GM18499 (cell line): ENCODE data around the gene UMAD1.

ENCODE experiments used
- ATAC-seq: cut with Tn5 transposase; IDR thresholded peaks from one replicate; pipeline ENCODE4 v1.9.1; 2021; ENCODE audit warnings: moderate number of reproducible peaks; ENCODE audit not compliant: insufficient read depth, unreplicated experiment

The UMAD1 gene

DNA sequence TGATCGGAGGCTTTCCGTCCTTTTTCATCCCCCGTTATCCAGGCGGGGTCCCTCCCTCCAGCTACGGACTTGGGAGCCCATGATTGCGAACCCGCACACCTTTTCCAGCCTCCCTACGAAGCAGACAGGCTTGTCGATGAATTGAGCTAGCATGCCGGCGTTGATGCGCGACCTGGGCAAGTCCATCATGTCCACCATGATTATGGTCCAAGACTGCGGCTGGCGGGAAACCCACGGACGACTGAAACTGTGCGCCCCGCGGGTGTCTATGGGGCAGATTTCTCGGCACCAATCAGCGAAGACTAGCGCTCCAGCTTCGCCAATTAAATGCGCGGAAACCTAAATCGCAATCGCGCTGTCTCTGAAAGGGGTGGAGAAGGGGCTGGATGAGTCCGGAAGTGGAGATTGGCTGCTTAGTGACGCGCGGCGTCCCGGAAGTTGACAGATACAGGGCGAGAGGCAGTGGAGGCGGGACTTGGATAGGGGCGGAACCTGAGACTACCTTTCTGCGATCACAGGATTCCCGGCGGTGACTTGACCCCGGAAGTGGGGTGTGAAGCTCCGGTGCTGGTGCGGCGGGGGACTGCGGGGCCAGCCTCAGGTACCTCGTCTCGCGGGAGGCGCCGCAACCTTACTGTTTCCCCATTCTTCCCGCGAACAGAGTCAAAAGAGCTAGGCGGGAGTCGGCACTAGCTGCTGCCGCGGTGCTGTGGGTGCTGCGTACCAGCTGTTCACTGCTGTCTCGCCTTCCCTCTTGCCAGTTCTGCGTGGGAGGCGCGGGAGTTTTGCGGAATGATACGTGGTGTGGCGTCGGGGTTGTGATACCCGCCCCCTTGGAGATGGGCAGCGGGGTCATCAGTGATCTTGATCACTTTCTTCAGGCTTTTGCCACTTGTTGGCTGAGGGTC is at the start of gene UMAD1:
Gene UMAD1, plus strand, starts transcription at position 532 of the 908 bp plus-strand sequence. CDS start 32,620 bp downstream, outside the sequence.
- peak; percentile 95 for ATAC-seq

DNA sequence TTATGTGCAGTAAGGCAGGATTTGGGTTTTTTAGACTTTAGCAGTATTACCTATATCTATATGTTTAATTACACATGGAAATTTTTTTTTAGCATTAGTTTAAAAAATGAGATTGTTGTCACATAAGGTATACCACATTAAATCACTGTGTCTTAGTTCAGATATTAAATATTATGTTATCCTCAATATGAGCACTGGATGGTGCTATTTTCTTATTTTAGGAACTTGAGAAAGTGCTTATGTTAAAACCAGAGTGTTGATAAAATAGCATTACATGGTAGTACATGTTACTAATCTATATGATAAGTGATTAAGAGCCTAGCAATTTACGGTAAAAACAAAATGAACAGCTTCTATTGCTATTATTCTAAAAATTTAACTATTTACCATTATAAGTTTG is 45.1 kb upstream of the UMAD1 start:
- ATAC-seq, result no peak

DNA sequence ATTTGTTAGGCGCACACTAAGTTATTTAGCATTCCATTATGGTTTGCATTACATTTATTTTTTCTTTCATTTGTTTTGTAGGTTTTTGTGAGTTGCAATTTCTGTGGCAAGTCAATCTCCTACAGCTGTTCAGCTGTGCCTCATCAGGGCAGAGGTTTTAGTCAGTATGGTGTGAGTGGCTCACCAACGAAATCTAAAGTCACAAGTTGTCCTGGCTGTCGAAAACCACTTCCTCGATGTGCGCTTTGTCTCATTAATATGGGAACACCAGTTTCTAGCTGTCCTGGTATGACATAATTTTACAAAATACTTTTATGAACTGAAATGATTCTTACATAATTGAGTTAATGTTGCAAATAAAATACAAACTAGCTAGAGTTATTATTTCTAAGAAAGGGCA is 44.4 kb upstream of the UMAD1 start:
- no peak for ATAC-seq

DNA sequence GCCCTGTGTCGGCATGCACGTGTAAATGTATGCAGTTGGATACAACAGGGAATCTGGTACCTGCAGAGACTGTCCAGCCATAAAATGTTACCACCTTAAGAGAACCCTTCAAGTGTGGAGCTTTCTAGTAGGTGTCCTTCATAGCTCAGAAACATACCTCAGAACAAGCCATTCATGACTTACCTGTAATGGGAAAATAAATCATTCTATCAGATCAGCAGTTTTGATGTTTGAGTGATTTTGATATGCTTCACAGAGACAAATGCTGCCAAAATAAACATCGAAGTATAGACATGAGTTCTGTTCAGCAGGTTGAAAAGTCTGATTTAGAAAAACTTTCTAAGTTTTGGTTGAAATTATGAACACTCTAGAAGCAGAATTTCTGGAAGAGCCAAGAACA is 33.5 kb upstream of the UMAD1 start:
- no peak for ATAC-seq

DNA sequence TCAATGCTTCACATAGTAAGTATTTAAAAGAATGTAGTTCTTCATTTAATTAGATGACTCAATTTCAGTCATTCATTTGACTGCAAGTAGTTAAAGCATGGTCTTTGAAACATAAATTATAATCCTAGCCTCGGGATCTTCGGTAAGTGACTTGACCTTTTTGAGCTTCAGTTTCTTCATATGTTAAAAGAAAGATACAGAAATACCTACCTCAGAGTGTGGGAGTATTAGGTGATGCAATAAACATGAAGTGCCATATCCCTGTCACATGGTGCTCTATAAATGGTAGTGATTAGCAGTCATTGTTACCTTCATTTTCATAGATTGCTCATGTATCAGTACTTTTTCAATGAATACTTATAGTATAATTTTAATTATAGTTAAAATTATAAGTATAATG is 31.2 kb upstream of the UMAD1 start:
- ATAC-seq, result no peak

DNA sequence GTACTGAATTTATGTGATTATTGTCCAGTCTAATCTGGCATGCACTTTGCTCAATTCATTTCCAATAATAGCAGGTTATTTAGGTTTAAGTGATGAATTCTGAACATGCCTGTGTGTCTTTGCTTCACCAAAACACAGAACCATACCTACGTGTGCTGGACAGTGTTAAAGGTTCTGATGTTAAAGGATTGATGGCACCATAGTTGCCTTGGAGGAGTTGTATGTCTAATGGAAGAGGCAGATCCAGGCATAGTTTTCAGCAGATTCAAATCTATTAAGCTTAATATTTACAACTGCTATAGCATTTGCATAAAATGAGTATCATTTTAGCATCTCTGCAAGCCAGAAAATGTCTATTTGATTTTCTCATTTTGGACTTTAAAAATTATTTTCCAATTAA is 28.0 kb upstream of the UMAD1 start:
- ATAC-seq, result no peak

DNA sequence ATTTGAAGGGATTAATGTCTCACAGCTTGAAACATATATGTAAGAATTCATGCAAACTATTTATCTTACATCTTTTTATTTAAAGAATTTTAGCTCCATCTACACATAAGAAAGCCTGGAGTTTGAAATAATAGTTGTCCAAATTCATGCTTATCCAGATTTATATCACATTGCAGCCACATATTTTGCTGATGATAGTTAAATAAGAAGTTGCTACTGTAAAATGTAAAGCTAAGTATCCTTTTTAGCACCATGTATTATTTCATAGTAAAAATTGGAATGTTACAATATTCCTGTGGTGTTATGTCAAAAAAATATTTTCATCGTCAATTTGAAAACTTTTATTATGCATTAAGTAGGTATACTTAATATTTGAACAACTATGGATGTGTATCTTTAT is 27.3 kb upstream of the UMAD1 start:
- no peak for ATAC-seq

DNA sequence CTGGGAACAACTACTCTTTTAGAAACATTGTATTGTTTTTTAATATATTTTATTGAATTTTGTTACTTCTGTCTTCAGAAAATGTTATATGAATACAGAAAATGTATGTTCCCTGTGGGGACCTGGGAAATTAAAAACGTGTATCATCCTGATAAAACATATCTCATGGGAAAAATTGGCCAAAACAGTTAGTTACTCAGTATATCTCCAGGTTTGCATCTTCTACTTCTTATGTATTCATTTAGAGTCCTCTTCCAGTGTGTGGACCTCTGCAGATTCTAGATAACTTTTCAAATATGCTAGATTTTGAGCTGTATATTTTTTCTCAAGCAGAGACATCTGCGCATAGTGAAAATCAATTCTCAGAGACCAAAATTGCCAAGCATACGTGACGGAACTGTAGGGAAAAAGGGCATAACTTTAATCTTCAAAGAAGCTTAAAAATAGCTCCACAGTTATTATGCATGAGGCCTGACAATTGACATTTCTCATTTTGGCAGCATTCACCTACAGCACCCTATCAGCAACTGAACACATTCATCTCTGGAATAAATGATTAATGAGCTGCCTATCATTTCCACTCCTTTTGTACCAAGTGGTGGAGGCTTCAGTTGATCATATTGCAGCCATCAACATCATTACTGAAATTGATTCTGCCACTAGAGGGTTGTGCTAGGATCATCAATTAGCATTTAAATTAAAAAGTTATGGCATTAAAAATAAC is 26.4 kb upstream of the UMAD1 start:
- no peak for ATAC-seq

DNA sequence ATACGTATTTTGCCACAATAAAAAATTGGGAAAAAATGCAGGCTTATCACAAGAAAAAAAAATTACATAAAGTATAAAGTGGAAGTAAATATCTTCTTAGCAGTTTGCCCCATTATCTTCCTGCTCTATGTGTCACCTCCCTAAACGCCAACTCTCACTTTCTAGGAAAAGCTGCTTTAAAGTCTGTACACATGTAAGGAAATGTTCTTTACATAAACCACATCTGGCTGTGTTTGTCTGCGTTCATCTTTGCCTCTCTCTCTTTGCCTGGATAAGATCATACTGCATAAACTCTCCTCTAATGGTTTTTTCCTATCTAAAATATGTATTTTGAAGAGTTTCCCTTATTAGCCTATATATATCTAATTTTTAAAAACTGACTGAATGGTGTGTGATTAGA is 23.0 kb upstream of the UMAD1 start:
- no peak for ATAC-seq

DNA sequence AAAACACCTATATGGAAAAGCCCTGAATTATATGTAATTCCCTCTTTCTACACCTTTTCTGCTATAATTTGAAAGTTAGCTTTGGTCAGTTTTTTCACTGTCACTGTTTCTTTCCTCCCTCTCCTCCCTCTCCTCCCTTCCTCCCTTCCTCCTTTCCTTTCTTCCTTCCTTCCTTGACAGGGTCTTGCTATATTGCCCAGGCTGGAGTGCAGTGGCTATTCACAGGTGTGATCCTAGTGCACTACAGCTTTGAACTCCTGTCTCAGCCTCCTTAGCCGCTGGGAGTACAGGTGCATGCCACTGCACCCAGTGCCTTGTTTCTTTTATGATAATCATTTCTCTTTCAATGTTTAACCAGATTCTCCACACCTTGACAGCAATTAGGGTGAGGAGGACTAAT is 22.1 kb upstream of the UMAD1 start:
- no peak for ATAC-seq

DNA sequence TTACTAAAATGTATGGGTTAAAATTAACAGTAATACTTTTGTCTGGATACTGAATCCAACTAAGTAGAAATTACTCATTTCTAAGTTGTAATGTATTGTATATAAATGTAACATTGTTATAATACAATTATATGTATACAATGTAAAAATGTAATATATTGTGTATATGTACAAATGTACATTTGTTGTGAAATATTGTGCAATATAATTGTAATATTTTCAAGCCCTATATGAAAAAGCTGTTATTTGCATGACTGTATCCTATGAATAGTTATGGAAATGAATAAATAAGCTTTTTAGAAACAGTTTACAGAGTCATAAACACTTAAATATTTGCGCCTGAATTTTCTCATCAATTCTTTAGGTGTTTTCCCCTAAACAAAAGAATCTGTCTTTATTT is 20.3 kb upstream of the UMAD1 start:
- ATAC-seq, result no peak

DNA sequence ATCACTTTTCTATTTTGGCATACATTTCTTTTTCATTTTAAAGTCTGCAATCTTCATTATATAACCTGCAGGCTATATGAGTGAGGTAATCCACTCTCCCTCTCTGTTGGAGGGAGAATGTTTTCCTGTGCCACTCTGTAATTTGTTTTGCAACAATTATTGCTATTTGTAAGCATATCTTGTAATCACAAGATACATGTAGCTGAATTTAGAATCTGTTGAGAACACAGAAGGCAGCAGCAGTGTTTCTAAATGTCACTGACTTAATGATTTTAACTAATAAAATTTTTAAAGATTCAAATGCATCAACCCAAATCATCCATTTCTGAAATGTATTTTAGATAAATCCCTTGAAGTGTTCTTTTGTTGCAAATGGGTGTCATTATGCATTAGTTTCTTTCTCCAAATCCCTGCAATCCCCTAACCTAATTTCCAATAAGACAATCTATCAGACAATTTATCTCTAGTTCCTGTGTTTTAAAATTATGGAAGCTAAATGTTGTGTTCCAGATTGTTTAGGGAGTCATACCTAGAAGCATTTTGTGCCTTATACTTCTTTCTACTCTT is 19.8 kb upstream of the UMAD1 start:
- no peak for ATAC-seq

DNA sequence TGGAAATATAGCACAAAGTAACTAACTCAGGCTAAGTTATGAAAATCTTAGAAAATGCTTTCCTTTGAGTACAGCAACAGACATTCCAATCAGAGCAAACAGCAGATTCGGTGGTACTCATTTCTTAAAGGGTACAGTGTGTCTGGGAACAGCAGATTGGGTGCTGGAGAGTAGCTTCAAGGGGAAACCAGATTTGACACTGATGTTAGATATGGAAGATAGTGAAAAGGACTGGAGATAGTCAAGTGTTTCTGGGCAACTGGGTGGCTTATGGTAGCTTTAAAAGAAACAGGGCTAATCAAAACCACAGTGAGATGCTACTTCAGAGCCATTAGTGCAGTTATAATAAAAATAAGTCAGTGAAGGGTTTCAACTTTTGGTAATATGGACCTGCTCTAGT is 12.1 kb upstream of the UMAD1 start:
- no peak for ATAC-seq

DNA sequence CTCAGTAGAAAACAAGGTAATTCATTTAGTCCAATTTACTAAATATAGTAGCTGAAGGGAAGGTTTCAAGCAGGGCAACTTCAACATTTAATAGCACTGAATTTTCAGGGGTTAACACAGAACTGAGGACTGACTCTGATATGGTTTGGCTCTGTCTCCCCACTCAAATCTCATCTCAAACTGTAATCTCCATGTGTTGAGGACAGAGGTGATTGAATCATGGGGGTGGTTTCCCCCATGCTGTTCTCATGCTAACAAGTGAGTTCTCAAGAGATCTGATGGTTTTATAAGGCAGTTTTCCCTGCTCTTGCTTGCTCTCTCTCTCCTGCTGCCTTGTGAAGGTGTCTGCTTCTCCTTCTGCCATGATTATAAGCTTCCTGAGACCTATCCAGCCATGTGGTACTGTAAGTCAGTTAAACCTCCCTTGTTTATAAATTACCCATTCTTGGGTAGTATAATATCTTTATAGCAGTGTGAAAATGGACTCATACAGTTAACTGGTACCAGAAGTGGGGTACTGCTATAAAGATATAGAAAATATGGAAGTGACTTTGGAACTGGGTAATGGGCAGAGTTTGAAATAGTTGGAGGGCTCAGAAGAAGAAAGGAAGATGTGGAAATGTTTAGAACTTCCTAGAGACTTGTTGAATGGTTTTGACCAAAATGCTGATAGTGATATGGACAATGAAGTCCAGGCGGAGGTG is 9.8 kb upstream of the UMAD1 start:
- ATAC-seq, result no peak

DNA sequence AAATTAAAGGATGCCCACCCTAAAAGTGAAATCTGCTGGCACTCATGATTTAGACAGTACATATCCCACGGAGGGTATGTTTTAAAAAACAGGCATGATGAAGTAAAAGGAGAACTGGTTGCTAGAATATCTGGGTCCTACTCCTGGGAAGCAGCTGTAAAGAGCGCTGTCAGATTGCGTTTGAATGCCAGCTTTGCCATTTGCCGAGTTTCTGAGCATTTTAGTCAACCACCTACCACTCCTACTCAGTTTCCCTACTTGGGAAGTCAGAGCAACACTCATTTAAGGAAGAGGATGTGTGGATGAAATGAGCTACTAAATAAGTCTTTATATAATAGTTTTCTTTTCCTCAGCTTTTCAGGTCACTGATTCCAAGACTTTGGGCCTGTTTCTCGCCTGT is 1.1 kb upstream of the UMAD1 start:
- ATAC-seq, result no peak

DNA sequence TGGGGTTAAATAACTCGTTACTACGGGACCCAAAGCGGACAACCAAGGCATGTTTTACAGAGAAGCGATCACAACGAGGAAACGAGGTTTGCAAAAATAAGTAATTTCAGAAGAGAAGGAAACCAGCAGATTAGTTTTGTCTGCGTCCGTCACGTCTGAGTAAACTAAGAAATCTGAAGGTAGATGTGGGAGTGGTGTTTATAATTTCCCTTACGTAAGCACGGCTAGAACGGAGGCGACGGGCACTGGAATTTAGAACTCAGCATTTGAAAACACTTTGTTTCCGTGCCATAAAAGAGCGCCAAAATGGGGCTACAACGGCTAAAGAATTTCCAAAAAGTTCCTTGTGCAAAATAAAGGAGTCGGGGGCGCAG is 718 bp upstream of the UMAD1 start:
- ATAC-seq, result no peak

DNA sequence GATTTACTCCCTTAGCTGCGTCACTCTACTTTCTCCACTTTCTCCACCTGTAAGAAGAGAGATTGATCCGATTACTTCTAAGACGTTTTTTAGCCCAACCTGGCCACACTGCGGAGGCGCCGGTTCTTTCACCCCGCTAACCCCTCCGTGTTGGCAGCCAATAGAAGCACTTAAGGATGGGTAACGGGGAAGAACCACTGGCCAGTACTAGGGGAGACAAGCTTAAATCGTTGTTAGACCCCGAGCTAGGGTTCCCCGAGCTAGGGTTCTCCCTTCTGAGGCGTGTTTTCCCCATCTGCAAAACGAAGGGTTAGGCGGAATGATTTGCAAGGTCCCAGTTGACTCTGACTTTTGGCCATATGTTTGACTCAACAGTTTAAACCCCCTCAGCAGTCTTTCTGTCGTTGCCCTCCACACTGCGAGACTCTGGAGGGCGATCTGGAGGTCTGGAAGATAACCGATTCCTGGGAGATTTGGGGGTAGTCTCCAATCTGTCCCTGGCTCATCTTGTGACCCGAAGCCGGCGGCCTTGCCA is 644 bp downstream of the UMAD1 start:
- ATAC-seq, result peak; percentile 1

DNA sequence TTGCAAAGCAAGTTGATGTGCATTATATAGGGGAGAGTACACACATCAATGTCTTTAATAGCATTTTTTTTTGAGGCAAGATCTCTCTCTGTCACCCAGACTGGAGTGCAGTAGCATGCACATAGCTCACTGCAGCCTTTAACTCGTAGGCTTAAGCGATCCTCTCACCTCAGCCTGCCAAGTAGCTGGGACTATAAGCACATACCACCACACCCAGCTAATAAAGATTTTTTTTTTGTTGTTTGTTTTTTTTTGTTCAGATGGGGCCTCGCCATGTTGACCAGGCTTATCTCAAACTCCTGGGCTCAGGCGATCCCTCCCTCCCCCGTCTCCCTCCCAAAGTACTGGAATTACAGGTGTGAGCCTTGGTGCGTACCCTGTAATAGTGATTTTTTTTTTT is 1.5 kb downstream of the UMAD1 start:
- ATAC-seq, result no peak

DNA sequence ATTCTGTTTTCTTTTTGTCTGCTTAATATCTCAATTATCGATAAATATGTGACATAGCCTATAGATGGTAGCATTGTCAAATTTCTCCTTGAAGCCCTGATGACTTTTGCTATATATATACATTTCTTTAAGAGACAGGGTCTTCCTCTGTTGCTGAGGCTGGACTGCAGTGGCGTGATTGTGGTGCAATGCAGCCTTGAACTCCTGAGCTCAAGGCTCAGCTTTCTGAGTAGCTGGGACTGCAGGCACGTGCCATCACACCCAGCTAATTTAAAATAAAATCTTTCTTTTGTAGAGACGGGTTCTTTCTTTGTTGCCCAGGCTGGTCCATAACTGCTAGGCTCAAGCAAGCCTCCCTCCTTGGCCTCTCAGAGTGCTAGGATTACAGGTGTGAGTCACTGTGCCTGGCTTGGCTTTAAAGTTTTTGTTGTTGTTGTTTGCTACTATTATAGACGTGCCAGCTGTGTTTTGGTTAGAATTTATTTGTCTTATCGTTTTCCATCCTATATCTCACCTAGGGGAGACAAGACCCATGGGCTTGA is 7.0 kb downstream of the UMAD1 start:
- ATAC-seq, result no peak

DNA sequence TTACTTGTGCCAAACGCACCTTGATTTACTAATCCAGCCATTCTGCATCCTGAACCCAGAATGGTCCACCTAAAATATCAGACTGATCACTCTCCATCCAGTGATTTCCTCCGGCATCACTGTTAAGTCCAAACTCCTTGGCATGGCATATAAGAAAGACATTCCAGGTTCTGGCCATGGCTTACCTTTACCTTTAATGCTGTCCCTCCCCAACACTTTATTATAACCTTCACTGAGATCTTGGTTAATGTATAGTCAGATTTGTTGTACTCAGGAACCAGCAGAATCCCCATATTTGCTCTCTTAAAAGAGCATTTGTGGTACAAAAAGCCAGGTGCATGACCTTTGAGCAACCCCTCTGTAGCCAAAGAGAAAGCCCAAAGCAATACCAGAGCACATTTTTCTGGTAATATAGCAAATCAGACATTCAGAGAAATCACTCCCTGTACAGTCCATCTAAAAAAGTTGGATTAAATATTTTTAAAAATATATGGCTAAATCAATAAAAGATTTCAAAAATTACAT is 10.2 kb downstream of the UMAD1 start:
- ATAC-seq, result no peak
